HG02571 (cell line): ENCODE results near the gene GYPC.

Source experiments
- ATAC-seq: cut with Tn5 transposase; IDR thresholded peaks from one replicate; pipeline ENCODE4 v1.9.1; 2021; ENCODE audit warnings: mild to moderate bottlenecking, moderate library complexity; ENCODE audit not compliant: unreplicated experiment

GYPC gene

DNA sequence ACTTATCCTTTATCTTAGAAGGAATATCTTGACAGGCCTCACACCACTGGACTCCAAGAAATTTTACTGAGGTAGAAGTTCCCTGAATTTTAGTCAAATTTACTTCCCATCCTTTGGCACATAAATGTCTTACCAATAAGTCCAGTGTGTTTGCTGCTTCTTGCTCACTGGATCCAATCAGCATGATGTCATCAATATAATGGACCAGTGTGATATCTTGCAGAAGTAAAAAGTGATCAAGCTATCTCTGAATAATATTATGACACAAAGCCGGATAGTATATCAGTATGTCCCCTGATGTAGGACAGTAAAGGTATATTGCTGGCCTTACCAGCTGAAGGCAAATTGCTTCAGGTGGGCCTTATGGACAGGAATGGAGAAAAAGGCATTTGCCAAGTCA, 6.9 kb upstream of the GYPC start:
- ATAC-seq: no peak

GRCh38 chr2:126650994-126651393, 5.0 kb upstream of the GYPC start:
- ATAC-seq: no peak

DNA sequence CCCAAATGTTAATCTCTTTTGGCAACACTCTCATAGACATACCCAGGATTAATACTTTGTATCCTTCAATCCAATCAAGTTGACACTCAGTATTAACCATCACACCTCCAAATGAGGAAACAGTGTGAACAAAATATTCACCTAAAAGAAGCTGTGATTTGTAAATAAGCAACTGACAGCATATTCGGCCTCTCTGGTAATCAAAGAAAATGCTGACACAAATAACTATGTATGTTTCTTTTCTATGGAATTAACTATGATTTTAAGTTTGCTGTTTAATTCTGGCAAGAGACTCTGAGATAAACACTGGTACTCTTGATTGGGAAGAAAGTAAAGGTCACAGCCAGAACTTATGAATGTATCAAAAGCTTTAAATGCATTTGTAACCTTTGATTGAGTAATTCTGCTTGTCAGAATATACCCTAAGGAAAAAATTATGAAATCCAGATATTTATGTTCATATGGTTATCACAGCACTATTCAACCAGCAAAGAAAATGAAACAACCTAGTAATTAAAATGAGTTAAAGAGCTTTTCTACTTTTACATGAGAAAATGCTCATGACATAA, 3.6 kb upstream of the GYPC start:
- no peak for ATAC-seq

GRCh38 chr2:126653109-126653508, 2.8 kb upstream of the GYPC start:
- no peak for ATAC-seq

DNA sequence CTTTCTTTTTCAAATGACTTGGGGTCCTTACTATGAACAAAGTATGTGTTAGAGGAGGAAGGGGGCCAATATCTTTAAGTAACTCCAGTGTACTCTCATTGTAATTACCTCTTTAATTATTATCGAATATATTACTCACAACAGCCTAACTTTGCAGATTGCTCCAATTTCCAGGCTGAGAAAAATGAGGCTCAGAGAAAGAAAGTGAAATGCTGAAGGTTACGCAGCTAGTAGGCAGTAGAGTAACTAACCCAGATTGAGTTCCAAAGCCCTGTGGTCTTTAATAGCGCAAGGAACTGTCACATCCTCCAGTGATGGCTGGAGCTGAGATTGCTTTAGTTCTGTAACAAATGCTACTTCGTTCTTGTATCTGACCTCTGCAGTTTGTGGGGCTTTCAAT, 2.2 kb upstream of the GYPC start:
- no peak for ATAC-seq

DNA sequence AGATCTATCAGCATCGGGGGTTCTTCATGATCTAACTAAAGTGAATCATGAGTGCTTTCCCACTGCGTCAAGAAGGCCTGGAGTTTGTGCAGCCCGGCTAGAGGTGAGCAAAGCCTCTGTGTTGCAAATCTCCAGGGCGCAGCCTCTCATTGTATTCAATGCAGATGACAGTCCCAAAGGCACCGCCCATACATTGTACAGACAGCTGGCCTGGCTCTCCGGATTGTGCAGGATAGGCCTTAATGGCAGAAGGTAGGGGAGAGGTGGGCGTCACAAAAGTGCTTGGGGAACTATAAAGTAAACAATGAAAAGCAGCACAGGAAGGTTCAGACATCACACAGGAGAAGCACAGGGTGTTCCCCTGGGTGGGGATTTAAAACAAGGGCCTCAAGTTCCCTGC, 907 bp upstream of the GYPC start:
- no peak for ATAC-seq

GRCh38 chr2:126656431-126657147, 631 bp downstream of the GYPC start:
- peak; percentile 21 for ATAC-seq

DNA sequence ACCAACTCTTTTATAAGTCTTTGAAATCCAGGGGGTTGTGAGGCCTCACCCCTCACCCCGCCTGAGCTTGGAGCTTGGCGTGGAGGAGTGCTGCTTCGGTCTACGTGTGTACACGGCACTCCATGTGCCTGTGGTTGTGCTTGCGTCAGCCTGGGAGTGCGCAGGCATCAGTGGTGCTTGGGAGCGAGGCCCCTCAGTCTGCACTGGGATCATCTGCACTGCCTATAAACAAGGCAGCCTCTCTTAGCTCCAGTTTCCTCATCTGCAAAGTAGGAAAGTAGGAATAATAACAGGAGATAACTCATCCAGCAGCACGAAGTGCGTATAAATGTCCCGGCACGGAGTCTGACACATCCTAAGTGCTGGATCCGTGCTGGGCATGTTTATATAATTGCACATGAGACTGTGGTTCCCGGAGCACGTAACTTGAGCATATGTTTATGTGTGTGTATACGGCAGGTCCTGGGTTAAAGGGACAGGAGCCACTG, 1.2 kb downstream of the GYPC start:
- ATAC-seq: peak; percentile 24

GRCh38 chr2:126657636-126658318, 1.8 kb downstream of the GYPC start:
- ATAC-seq: peak; percentile 54

- no peak for ATAC-seq
These were observed 2.5 kb downstream of the GYPC start for GRCh38 chr2:126658319-126658904.

DNA sequence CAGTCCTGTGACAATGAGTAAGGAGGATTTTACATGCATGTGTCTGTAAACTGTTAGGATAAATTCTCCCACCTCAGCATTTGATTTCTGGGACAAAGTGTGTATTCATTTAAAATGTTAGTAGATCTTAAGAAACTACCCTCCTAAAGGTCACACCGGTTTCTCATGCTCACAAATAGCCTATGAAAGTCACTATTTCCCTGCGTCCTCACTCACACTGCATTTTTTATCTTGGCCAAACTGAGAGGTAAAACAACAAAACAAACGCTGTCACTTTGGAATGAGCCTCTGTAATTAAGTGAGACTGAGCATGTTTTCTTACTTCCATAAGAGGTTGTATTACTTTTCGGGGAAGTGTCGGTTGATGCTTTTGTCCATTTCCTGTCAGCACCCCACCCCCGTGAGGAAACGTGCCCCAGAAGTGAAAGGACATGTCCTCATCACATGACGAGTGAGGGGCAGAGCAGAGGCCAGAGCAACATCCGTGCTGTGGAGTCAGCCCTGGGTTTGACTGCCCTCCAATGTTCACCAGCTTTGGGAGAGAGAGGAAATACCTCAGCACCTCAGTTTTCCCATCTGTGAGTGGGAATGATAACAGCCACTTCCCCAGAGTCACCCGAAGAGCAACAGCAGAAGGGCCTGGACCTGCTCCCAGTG, 3.1 kb downstream of the GYPC start:
- ATAC-seq: peak; percentile 35

DNA sequence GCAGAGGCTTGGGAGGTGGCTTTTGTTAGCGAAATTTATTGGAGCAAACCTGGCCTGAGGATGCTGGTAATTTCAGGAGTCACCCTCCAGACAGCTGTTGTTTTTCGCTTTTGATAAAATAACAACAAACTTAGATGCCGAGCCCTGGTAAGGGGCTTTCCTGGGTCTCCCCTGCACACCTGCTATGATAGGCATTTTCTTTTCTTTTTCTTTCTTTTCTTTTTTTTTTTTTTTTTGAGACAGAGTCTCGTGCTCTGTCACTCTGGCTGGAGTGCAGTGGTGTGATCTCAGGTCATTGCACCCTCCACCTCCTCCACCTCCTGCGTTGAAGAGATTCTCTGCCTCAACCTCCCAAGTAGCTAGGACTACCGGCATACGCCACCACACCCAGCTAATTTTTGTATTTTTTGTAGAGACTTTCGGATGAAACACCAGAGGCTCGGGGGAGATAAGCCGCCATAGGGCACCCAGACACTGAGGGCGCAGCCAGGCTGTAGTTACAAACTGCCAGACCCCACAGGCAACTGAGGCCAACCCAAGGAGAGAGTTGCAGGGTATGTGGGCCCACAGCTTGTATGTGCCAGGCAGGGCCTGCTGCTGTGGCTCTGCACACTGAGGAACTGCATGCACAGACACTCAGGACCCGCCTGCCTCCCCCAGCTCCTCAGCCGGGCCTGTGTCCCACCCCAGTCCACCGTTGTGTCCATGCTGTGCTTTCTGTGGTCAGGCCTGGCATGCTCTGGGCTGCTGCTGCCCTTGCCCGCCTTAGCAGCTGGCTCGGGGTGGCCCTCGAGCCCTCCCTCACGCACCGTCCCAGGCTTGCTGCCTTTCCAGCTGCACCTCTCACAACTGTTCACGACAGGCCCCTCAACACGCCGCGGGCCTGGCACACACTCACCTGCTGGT, 3.9 kb downstream of the GYPC start:
- no peak for ATAC-seq

GRCh38 chr2:126660971-126661370, 5.0 kb downstream of the GYPC start:
- no peak for ATAC-seq

DNA sequence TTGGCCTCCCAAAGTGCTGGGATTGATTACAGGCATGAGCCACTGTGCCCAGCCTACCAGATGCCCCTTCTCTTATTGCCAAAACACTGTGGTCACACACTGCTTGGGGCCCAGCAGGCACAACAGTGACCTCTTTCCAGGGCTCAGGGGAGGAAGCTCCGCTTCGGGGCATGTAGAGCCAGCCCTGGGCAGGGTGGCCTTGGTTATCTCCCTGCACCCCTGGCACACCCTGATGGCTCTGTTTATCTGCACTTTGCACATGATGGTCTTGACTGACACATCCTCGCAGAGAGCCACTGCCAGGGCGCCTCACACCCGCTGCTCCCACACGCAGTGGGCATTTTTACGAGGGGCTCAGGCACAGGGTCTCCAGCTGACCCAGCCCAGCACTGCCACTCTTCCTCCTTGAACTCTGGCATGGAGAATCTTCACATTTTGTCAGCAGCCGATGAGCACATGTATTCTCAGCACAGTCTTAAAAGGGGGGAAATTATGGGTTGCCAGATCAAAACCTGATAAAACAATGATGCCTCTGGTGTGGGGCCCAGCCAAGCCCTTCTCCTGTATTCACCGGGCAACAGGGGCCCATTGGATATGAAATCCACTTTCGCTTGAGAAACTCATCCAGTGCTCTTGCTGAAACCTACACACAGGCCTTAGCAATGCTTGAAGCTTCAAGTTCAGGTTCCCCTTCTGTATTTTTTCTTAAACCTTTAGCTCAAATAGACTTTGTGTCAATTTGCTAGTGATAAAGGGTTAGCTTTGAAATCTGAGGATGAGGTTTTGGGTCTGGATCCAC, 5.9 kb downstream of the GYPC start:
- no peak for ATAC-seq

DNA sequence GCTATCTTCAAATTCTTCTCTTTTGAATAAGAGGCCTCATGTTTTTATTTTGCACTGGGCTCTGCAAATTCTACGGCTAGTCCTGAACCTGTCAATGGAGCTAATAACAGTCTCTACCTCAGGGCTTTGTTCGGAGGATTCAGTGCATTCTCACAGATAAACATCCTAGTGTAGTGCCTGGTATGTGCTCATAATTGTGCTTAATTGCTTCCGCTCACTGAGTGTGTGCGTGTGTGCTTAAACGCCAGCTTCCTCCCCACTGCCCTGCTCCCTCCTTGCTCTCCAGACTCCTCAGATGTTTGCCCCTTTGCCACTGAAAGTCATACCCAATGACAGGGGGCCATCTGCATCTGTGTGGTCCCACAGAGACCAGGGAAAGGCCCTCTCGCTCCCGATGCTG, 6.7 kb downstream of the GYPC start:
- ATAC-seq: no peak

DNA sequence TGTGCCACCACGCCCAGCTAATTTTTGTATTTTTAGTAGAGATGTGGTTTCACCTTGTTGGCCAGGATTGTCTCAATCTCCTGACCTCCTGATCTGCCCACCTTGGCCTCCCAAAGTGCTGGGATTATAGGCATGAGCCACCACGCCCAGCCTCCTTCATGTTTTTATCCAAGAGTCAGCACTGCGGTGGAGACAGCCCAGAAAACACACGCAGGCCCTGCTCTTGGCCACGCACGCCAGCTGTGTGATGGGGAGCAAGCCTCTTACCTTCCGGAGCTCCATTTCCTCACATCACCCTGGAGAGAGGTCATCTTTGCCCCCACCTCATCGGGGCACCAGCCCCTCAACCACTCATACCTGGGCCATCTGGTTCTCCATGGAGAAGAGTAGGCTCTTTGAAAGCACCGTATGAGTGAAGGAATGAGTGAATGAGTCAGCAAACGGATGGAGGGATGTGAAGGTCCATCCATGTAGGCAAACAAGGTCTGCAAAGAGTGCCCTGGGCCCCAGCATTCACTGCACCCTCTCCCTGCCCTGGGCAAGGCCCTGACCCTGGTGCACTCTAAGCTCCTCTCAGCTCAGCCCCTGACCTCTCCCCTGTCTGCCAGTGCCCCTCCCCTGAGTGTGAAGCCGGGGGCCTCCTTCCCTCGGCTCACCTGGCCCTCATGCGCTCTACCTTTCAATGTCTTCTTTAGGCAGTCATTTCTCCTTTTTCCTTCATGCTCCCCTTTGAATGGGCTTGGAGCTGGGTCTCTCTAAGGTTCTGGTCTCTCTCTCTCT, 7.4 kb downstream of the GYPC start:
- no peak for ATAC-seq

GRCh38 chr2:126664234-126664633, 8.3 kb downstream of the GYPC start:
- ATAC-seq: peak; percentile 75

GRCh38 chr2:126664639-126665038, 8.7 kb downstream of the GYPC start:
- peak; percentile 30 for ATAC-seq

GRCh38 chr2:126665483-126665882, 9.5 kb downstream of the GYPC start:
- ATAC-seq: no peak
